IPS-NIHi7 (cell line): Measurements from ENCODE around the gene AQP6.

Experiments used
- DNase-seq: peaks from one replicate; pipeline ENCODE4 v3.0.0; 2012; ENCODE audit warnings: mixed read lengths; ENCODE audit errors: extremely low spot score

AQP6 gene

GRCh38 chr12:49972641-49973360, at the start of gene AQP6:
AQP6 (plus strand) TSS chr12:49972947; CDS start chr12:49973174, 227 bp downstream.
- no peak for DNase-seq

DNA sequence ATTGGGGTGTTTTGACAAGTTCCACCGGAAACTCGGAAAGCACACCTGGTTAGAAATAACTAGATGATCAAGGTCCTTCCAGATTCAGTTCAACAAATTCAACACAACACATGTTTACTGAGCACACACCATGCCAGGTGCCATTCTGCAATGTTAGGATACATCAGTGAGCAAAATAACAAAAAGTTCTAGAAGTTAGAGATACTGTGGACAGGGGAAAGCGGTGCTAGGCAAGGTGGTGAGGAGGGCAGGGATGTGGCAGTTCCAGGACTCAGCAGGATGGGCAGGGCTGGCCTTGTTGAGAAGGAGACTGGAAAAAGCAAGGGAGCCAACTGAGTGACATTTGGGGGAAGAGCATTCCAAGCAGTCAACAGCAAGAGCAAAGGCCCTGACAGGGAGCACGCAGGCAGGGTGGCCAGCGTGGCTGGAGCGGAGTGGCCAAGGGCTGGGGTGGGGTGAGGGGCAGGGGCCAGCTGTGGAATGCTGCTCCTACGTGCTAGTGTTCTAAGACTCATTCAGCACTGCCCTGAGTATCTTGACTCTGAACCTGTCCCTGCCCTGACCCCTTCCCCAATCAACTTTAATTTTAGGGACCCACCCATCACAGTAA, 49.6 kb upstream of the AQP6 start:
- no peak for DNase-seq

DNA sequence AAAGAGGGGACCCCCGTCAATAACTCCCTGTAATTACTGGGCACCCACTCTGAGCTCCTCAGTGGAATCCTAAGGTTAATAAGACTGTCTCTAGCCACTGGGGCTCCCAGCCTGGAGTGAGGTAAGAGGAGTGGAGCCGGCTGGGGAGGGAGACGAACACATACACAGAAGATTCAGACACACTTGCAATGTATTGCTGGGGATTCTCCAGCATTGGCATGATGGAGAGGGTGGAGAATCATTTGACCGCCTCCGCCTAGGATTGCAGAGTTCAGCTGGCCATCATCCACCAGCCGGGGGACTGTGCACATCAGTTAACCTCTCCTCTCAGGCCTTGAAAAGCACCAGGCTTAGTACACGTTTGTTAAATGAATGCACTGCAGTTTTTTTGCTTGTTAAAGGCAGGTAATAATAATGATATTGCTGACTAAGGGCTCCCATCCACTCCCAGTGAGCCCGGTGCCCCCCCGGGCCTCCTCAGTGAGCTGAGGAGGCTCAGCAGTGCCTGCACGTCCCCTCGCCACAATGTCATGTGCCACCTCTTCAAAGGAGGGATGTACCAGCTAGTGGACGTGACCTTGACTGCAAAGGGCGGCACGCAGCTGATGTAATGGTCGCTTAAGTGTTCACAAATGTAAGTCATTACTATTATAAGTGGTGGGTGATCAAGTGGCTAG, 48.7 kb upstream of the AQP6 start:
- no peak for DNase-seq

GRCh38 chr12:49924628-49925246, 48.0 kb upstream of the AQP6 start:
- DNase-seq: no peak

GRCh38 chr12:49925433-49926204, 47.1 kb upstream of the AQP6 start:
- no peak for DNase-seq

DNA sequence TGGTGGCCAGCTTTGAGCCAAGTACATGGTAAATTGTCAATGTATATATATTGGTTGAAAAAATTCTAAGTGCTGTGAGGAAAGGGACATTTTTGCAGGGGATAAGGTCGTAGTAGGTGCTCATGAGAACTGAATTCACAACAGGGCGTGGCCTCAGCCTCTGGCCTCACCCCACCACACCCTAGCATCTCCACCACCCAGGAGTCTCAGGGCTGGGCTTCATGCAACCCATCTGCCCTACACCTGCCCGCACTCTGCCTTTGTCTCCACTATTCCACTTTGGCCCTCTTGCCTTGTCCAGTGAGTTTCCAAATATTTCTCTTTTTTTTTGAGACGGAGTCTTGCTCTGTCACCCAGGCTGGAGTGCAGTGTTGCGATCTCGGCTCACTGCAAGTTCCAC, 44.3 kb upstream of the AQP6 start:
- no peak for DNase-seq

- no peak for DNase-seq
Measured at GRCh38 chr12:49929581-49929980, 43.2 kb upstream of the AQP6 start.

- DNase-seq: no peak
Measured at GRCh38 chr12:49930515-49931288, 42.0 kb upstream of the AQP6 start.

DNA sequence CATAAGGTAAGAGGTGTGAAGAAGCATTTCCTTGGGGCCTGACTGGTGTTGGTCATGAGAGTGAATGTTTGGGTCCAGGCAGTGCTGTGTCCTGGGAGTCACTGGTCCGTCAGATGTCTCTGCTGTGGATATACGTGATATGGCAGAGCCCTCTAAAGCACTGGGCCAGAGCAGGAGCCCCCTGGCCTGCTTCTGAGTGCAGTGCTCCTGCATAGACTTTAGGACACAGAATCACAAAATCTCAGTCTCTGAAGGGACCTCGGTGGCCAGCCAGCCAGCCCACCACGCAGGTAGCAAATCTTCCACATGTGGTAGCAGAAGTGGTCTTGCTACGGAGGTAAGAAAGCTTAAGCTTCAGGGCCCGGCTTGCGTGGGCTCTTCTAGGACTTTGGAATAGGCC, 40.7 kb upstream of the AQP6 start:
- DNase-seq: no peak

GRCh38 chr12:49932533-49933130, 40.1 kb upstream of the AQP6 start:
- DNase-seq: no peak

- DNase-seq: no peak
Measured at GRCh38 chr12:49933796-49934195, 39.0 kb upstream of the AQP6 start.

GRCh38 chr12:49934505-49934904, 38.2 kb upstream of the AQP6 start:
- no peak for DNase-seq

DNA sequence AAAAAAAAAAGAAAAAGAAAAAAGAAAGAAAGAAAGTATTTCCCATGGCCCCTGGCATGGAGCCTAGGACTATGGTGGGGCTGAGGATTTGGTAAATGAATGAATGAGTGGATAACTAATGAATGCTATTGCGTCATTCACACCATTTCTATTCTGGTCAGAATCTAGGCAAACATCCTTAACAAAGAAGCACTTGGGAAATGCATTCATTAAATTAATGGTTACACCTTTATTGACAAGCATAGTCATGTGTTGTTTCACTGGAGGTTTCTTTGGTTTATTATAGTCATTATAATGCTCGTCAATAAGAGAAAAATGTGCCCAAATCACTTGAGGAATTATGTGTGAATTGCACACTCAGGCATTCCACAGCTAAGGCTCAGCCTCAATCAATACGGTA, 35.8 kb upstream of the AQP6 start:
- DNase-seq: no peak

GRCh38 chr12:49937639-49938300, 35.0 kb upstream of the AQP6 start:
- no peak for DNase-seq

GRCh38 chr12:49939307-49939706, 33.4 kb upstream of the AQP6 start:
- DNase-seq: no peak

DNA sequence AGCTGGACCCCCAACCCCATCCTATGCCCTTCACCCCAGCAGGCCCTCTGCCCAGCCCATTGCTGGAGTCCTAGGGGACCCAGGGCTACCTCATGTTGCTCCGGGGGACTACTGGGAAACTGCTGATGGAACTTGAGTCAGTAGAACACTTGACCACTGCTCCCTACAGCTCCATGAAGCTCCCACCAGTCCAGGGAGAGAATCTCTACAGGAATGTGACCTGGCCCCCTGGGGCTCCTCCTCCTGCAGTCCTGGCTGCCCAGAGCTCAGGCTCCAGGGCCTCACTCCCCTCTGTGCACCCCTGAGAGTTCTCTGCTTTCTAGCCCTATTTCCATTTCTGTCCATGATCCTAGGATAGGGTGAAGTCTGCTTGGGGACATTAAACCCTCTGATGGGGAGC, 33.0 kb upstream of the AQP6 start:
- no peak for DNase-seq

GRCh38 chr12:49941556-49942511, 30.9 kb upstream of the AQP6 start:
- DNase-seq: no peak

GRCh38 chr12:49942512-49942893, 30.2 kb upstream of the AQP6 start:
- DNase-seq: no peak
